ENCODE measurements around the gene ARAF. TPM values are rescaled to one million over a fixed set of nuclear protein-coding genes. Genes with fewer than 3 reads are reported as not detected.

ARAF gene
- total RNA-seq = 13.4 and 20.3 TPM in 2 replicates

DNA sequence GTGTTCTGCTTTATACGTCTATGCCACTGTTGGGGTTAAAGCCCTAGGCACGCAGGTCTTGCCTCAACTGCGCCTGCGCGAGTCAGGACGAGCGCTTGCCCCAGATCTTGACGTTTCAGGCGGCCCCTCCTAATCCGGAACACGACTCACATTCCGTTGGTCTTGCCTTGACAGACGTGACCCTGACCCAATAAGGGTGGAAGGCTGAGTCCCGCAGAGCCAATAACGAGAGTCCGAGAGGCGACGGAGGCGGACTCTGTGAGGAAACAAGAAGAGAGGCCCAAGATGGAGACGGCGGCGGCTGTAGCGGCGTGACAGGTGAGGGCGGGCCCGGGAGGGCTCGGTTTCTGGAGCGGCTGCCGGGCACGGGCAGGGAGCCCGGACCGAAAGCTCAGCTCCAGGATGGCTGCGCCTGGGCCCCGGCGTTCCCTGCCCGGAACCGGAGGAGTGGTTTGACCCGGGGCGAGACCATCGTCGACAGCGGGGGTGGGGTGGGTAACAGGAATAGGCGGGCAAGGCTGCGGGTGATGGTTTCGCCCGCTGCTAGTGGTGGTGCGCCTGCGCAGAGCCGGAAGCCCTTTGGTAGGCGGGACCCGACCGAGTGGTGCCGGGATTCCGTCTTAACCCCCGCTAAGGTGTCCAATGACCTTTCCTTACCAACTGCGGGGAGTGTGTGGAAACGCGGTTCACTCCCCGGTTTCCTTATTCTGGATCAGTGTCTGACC lies at the start of gene ARAF:
TSS of gene ARAF (plus strand) at position 272 of the 725 bp plus-strand sequence. CDS start 1,763 bp downstream, outside the sequence.

DNA sequence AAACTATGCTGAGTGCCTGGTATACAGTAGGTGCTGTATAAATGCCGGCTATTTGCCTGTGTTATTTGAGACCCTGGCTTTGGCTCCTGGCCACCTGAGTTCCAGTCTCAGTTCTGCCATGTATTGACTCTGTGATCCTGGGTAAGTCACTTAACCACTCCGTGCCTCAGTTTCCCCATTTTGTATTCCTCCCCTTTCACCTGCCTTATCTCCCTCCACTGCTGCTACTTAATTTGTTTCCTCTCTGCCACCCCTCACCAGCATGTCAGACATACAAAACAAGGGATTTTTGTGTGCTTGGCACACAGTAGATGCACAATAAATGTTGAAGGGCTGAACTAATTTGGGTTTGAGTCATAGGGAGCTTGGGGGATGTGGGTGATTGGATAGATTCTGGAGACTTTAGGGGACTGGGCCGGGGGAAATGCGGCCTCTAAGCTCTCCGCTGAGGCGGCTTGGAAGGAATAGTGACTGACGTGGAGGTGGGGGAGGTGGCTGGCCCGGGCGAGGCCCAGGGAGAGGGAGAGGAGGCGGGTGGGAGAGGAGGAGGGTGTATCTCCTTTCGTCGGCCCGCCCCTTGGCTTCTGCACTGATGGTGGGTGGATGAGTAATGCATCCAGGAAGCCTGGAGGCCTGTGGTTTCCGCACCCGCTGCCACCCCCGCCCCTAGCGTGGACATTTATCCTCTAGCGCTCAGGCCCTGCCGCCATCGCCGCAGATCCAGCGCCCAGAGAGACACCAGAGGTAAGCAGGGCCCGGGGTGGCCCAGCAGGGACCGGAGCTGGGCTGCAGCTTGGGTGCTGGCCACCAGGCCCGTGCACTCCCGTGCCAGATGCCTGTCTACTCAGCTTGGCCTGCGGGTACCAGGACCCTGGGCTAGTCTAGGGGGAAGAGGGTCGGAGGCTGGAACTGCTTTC lies 21.0 kb downstream of the ARAF start, which contains the start of gene TIMP1:
TSS of gene TIMP1 (plus strand) at position 706 of the 917 bp plus-strand sequence. CDS start 980 bp downstream, outside the sequence.

DNA sequence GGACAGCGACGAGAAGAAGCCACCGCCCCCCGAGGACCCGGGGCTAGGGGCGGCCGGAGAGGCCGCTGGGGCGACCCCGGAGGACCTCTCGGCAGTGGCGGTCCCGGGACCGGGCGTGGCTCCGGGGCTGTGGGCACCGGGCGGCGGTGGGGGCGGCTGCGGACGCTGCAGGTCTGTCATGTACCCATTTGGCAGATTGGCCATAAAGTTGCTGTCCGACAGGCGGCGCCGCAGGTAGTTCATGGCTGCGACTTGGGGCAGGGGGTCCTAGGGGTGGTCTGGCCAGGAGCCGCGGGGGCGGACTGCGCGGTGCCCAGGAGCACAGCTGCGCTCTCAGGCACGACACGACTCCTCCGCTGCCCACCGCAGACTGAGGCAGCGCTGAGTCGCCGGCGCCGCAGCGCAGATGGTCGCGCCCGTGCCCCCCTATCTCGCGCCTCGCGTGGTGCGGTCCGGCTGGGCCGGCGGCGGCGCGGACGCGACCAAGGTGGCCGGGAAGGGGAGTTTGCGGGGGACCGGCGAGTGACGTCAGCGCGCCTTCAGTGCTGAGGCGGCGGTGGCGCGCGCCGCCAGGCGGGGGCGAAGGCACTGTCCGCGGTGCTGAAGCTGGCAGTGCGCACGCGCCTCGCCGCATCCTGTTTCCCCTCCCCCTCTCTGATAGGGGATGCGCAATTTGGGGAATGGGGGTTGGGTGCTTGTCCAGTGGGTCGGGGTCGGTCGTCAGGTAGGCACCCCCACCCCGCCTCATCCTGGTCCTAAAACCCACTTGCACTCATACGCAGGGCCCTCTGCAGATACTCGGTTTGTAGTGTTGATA lies 58.7 kb downstream of the ARAF start, which contains the start of gene SYN1:
TSS of gene SYN1 (minus strand) at position 372 of the 817 bp plus-strand sequence. CDS start at position 243, 129 bp downstream.

Other genes with a start within 250 kb of the ARAF start
- 0.09 TPM in 1 of 2 replicates, not detected in the other for gene ZNF157, start 190.6 kb upstream of the ARAF start, total RNA-seq
- gene ZNF41, start 78.0 kb upstream of the ARAF start, total RNA-seq = 5.3 and 7.8 TPM in 2 replicates
- 1,164 and 1,671 TPM in 2 replicates for gene TIMP1, start 21.2 kb downstream of the ARAF start, total RNA-seq
- under 0.01 and 0.14 TPM in 2 replicates for gene SYN1, start 58.7 kb downstream of the ARAF start, total RNA-seq
- 0.05 and 0.30 TPM in 2 replicates for gene CFP, start 68.7 kb downstream of the ARAF start, total RNA-seq
- 16.0 and 24.2 TPM in 2 replicates for gene ELK1, start 89.4 kb downstream of the ARAF start, total RNA-seq
- gene UXT, start 98.0 kb downstream of the ARAF start, total RNA-seq = 57.9 and 125 TPM in 2 replicates

Measured in smooth muscle cell of the umbilical artery (primary cell).